AG09319 (cell line): ENCODE data around the gene H2BW1.
"Not testable (repeated sequence)": the region's sequence is repeated elsewhere in the genome, so short reads cannot be mapped to it uniquely, and the experiment has no call there.

Experiments
- DNase-seq: peaks from one replicate; pipeline ENCODE4 v3.0.0-alpha.2; 2010; ENCODE audit warnings: low read depth; ENCODE audit errors: extremely low read depth
- CTCF ChIP-seq: IDR thresholded peaks from 2 replicates; pipeline ENCODE4 v1.5.1; 2011; ENCODE audit warnings: low read depth, mild to moderate bottlenecking, inconsistent platforms, low read length, moderate library complexity

H2BW1 gene

GRCh38 chrX:104013158-104013557 is 350 bp downstream of the H2BW1 start:
- DNase-seq, result no peak
- TF ChIP-seq CTCF, result no peak

- DNase-seq, result no peak
- TF ChIP-seq CTCF, result no peak
These were observed 4.7 kb downstream of the H2BW1 start for GRCh38 chrX:104008831-104009230.

GRCh38 chrX:103999234-103999633 is 14.3 kb downstream of the H2BW1 start:
- no peak for DNase-seq
- TF ChIP-seq CTCF, result no peak

GRCh38 chrX:103983508-103983907 is 30.0 kb downstream of the H2BW1 start:
- DNase-seq, result not testable (repeated sequence)

GRCh38 chrX:103962411-103963278 is 50.9 kb downstream of the H2BW1 start, which contains the start of gene TMSB15B:
TMSB15B (plus strand) TSS chrX:103962627.
- not testable (repeated sequence) for DNase-seq
